Right lung (tissue), 10 donors: ENCODE measurements around the gene ERBB3. TPM values are rescaled to one million over a fixed set of nuclear protein-coding genes. Genes with fewer than 3 reads are reported as not detected.
A peak's percentile ranks its signal among the peaks of the same experiment; 100 is the strongest.
"Not testable (repeated sequence)": the region's sequence is repeated elsewhere in the genome, so short reads cannot be mapped to it uniquely, and the experiment has no call there.

ENCODE experiments used
- DNase-seq, 2 donors: peaks; one replicate each; pipeline ENCODE4 v3.0.0-alpha.2; 2013
- long read RNA-seq, 8 donors: transcript quantifications; one replicate each; lab custom pipeline, GENCODE V29; 2026
- polyA plus RNA-seq, 5 donors: library from polyadenylated mRNA; unstranded; fragments of 120-200 nt; gene quantifications; one replicate each; pipeline versions ENCODE4 v1.2.1 to v1.2.3, GENCODE V29; 2013; ENCODE audit warnings: inconsistent platforms in 1 of 5, low replicate concordance in 1 of 5; ENCODE audit not compliant: insufficient read length in 5 of 5, insufficient read depth in 1 of 5

The ERBB3 gene
- 10 to 100 TPM; 71.3 to 97.1 (median 80.0) TPM for polyA plus RNA-seq
- long read RNA-seq, donor 1, full-length matches to known transcripts = 6 of 6 reads
- long read RNA-seq, donor 1, partial matches to known transcripts = 0 of 6 reads
- long read RNA-seq, donor 1, other reads (novel, unspliced or antisense) = 0 of 6 reads
- long read RNA-seq, donor 2, full-length matches to known transcripts = 5 of 5 reads
- long read RNA-seq, donor 2, partial matches to known transcripts = 0 of 5 reads
- long read RNA-seq, donor 2, other reads (novel, unspliced or antisense) = 0 of 5 reads
- long read RNA-seq, donor 3, full-length matches to known transcripts = 6 of 6 reads
- long read RNA-seq, donor 3, partial matches to known transcripts = 0 of 6 reads
- long read RNA-seq, donor 3, other reads (novel, unspliced or antisense) = 0 of 6 reads
- long read RNA-seq, donor 4, full-length matches to known transcripts = 7 of 17 reads
- long read RNA-seq, donor 4, partial matches to known transcripts = 10 of 17 reads
- long read RNA-seq, donor 4, other reads (novel, unspliced or antisense) = 0 of 17 reads
- long read RNA-seq, donor 5, full-length matches to known transcripts = 9 of 9 reads
- long read RNA-seq, donor 5, partial matches to known transcripts = 0 of 9 reads
- long read RNA-seq, donor 5, other reads (novel, unspliced or antisense) = 0 of 9 reads
- long read RNA-seq, donor 6, full-length matches to known transcripts = 6 of 6 reads
- long read RNA-seq, donor 6, partial matches to known transcripts = 0 of 6 reads
- long read RNA-seq, donor 6, other reads (novel, unspliced or antisense) = 0 of 6 reads
- long read RNA-seq, donor 7, full-length matches to known transcripts = 6 of 6 reads
- long read RNA-seq, donor 7, partial matches to known transcripts = 0 of 6 reads
- long read RNA-seq, donor 7, other reads (novel, unspliced or antisense) = 0 of 6 reads
- long read RNA-seq, donor 8, full-length matches to known transcripts = 3 of 14 reads
- long read RNA-seq, donor 8, partial matches to known transcripts = 11 of 14 reads
- long read RNA-seq, donor 8, other reads (novel, unspliced or antisense) = 0 of 14 reads

GRCh38 chr12:56079723-56080555 is at the start of gene ERBB3:
Gene ERBB3, plus strand, starts transcription at chr12:56080165. Its CDS starts 136 bp downstream, at chr12:56080301.
- peak; percentile 75 to 80 for DNase-seq

GRCh38 chr12:56031987-56032386 is 48.0 kb upstream of the ERBB3 start:
- DNase-seq = no peak

GRCh38 chr12:56034586-56035332 is 45.2 kb upstream of the ERBB3 start:
- DNase-seq = no peak

GRCh38 chr12:56037161-56037560 is 42.8 kb upstream of the ERBB3 start:
- DNase-seq = no peak

GRCh38 chr12:56038022-56038655 is 41.8 kb upstream of the ERBB3 start:
- DNase-seq = no peak

- DNase-seq = no peak
These were observed 39.8 kb upstream of the ERBB3 start for GRCh38 chr12:56040151-56040550.

- DNase-seq = no peak
These were observed 38.9 kb upstream of the ERBB3 start for GRCh38 chr12:56040963-56041551.

- DNase-seq = peak; percentile 98 to 99
These were observed 38.2 kb upstream of the ERBB3 start, which contains the start of gene RPS26 for GRCh38 chr12:56041552-56042429. Gene RPS26, plus strand, starts transcription at chr12:56041918. Its CDS starts 249 bp downstream, at chr12:56042167.

GRCh38 chr12:56042430-56042813 is 37.5 kb upstream of the ERBB3 start:
- DNase-seq = not testable (repeated sequence)

- no peak for DNase-seq
These were observed 37.1 kb upstream of the ERBB3 start for GRCh38 chr12:56042843-56043242.

- DNase-seq = no peak
These were observed 33.8 kb upstream of the ERBB3 start for GRCh38 chr12:56046027-56046780.

GRCh38 chr12:56053407-56053893 is 26.5 kb upstream of the ERBB3 start:
- DNase-seq = no peak

- not testable (repeated sequence) for DNase-seq
These were observed 20.0 kb upstream of the ERBB3 start for GRCh38 chr12:56059964-56060363.

- DNase-seq = no peak
These were observed 18.0 kb upstream of the ERBB3 start for GRCh38 chr12:56061982-56062381.

- no peak for DNase-seq
These were observed 17.0 kb upstream of the ERBB3 start for GRCh38 chr12:56062996-56063395.

GRCh38 chr12:56071648-56072047 is 8.3 kb upstream of the ERBB3 start:
- no peak for DNase-seq

GRCh38 chr12:56074396-56074795 is 5.6 kb upstream of the ERBB3 start:
- DNase-seq = no peak
